ENCODE data around the gene ST8SIA4.

The ST8SIA4 gene

GRCh38 chr5:100867039-100867562 is 36.0 kb downstream of the ST8SIA4 start:
- DNase-seq, result no peak

- DNase-seq, result no peak
Observed at GRCh38 chr5:100864931-100865330, 38.2 kb downstream of the ST8SIA4 start.

- DNase-seq, result no peak
Observed at GRCh38 chr5:100863739-100864138, 39.3 kb downstream of the ST8SIA4 start.

- DNase-seq, result no peak
Observed at GRCh38 chr5:100861148-100861547, 41.9 kb downstream of the ST8SIA4 start.

GRCh38 chr5:100860407-100860806 is 42.7 kb downstream of the ST8SIA4 start:
- no peak for DNase-seq

- DNase-seq, result no peak
Observed at GRCh38 chr5:100858987-100859545, 44.0 kb downstream of the ST8SIA4 start.

- DNase-seq, result no peak
Observed at GRCh38 chr5:100856462-100856861, 46.6 kb downstream of the ST8SIA4 start.

- DNase-seq, result no peak
Observed at GRCh38 chr5:100855937-100856430, 47.1 kb downstream of the ST8SIA4 start.

- DNase-seq, result no peak
Observed at GRCh38 chr5:100855295-100855694, 47.8 kb downstream of the ST8SIA4 start.

GRCh38 chr5:100854591-100854990 is 48.5 kb downstream of the ST8SIA4 start:
- no peak for DNase-seq

- DNase-seq, result no peak
Observed at GRCh38 chr5:100853582-100853981, 49.5 kb downstream of the ST8SIA4 start.

GRCh38 chr5:100852988-100853449 is 50.1 kb downstream of the ST8SIA4 start:
- DNase-seq, result no peak

- no peak for DNase-seq
Observed at GRCh38 chr5:100852051-100852450, 51.0 kb downstream of the ST8SIA4 start.

- DNase-seq, result no peak
Observed at GRCh38 chr5:100846772-100847171, 56.3 kb downstream of the ST8SIA4 start.

- DNase-seq, result no peak
Observed at GRCh38 chr5:100842080-100842479, 61.0 kb downstream of the ST8SIA4 start.

- DNase-seq, result no peak
Observed at GRCh38 chr5:100841358-100842076, 61.6 kb downstream of the ST8SIA4 start.

GRCh38 chr5:100840789-100841188 is 62.3 kb downstream of the ST8SIA4 start:
- no peak for DNase-seq

GRCh38 chr5:100840370-100840769 is 62.7 kb downstream of the ST8SIA4 start:
- DNase-seq, result peak; percentile 51

GRCh38 chr5:100838048-100838473 is 65.0 kb downstream of the ST8SIA4 start:
- no peak for DNase-seq

- no peak for DNase-seq
Observed at GRCh38 chr5:100834519-100834918, 68.6 kb downstream of the ST8SIA4 start.

GRCh38 chr5:100832252-100833230 is 70.5 kb downstream of the ST8SIA4 start:
- DNase-seq, result no peak

GRCh38 chr5:100828898-100829356 is 74.2 kb downstream of the ST8SIA4 start:
- no peak for DNase-seq

All from stimulated activated CD4-positive, alpha-beta T cell treated with anti-CD3 and anti-CD28 coated beads, Interleukin-4, amount 100 ng/mL, for 24 hours (primary cell).